Activated CD8-positive, alpha-beta memory T cell treated with anti-CD3 and anti-CD28 coated beads, Interleukin-2, amount 50 U/mL, for 48 hours (primary cell): Measurements from ENCODE around the gene GPC5.

Experiments used
- DNase-seq: peaks from one replicate; pipeline ENCODE4 v3.0.0-alpha.2; 2020

GPC5 gene

GRCh38 chr13:91540158-91540736, 141.8 kb downstream of the GPC5 start:
- DNase-seq = no peak

- DNase-seq = no peak
Measured at GRCh38 chr13:91544723-91545122, 146.3 kb downstream of the GPC5 start.

- DNase-seq = no peak
Measured at GRCh38 chr13:91546900-91547299, 148.5 kb downstream of the GPC5 start.

- DNase-seq = no peak
Measured at GRCh38 chr13:91553584-91553983, 155.2 kb downstream of the GPC5 start.

- DNase-seq = no peak
Measured at GRCh38 chr13:91554101-91554500, 155.7 kb downstream of the GPC5 start.

- DNase-seq = no peak
Measured at GRCh38 chr13:91557328-91558090, 159.1 kb downstream of the GPC5 start.

GRCh38 chr13:91563799-91564198, 165.4 kb downstream of the GPC5 start:
- DNase-seq = no peak

- no peak for DNase-seq
Measured at GRCh38 chr13:91564396-91564795, 166.0 kb downstream of the GPC5 start.

GRCh38 chr13:91565296-91565695, 166.9 kb downstream of the GPC5 start:
- no peak for DNase-seq

GRCh38 chr13:91567485-91568207, 169.2 kb downstream of the GPC5 start:
- no peak for DNase-seq

- DNase-seq = no peak
Measured at GRCh38 chr13:91571681-91572080, 173.3 kb downstream of the GPC5 start.

- DNase-seq = no peak
Measured at GRCh38 chr13:91572439-91572838, 174.0 kb downstream of the GPC5 start.

- no peak for DNase-seq
Measured at GRCh38 chr13:91572944-91573598, 174.7 kb downstream of the GPC5 start.

- no peak for DNase-seq
Measured at GRCh38 chr13:91574766-91575165, 176.3 kb downstream of the GPC5 start.

GRCh38 chr13:91576590-91576989, 178.2 kb downstream of the GPC5 start:
- no peak for DNase-seq

GRCh38 chr13:91579320-91579719, 180.9 kb downstream of the GPC5 start:
- no peak for DNase-seq

GRCh38 chr13:91580749-91581148, 182.3 kb downstream of the GPC5 start:
- DNase-seq = no peak

GRCh38 chr13:91586609-91587008, 188.2 kb downstream of the GPC5 start:
- DNase-seq = no peak

- no peak for DNase-seq
Measured at GRCh38 chr13:91588541-91588940, 190.1 kb downstream of the GPC5 start.

GRCh38 chr13:91592056-91593014, 193.9 kb downstream of the GPC5 start:
- DNase-seq = no peak

- no peak for DNase-seq
Measured at GRCh38 chr13:91593456-91593855, 195.0 kb downstream of the GPC5 start.

GRCh38 chr13:91594061-91594460, 195.6 kb downstream of the GPC5 start:
- no peak for DNase-seq
